Mesenteric fat pad (tissue), 1 donor: Measurements from ENCODE around the gene TTBK1. TPM values are rescaled to one million over a fixed set of nuclear protein-coding genes. Genes with fewer than 3 reads are reported as not detected.

Experiments
- DNase-seq: peaks from one replicate; pipeline ENCODE4 v3.0.0-alpha.2; 2020; ENCODE audit warnings: low spot score
- total RNA-seq: library from RNA; stranded (reverse); fragmentation: NEBNext Ultra II Directional; extraction: Animal tissue kit (Norgen Biotek cat#: 25700); gene quantifications from one replicate; pipeline ENCODE4 v1.2.1, GENCODE V29; 2021
- donor health status: DM: yes; HTN: yes; CAD: no.

TTBK1 gene
- total RNA-seq, 1 donor from 2014 or later, result 0.06 TPM

GRCh38 chr6:43222418-43223059 lies 20.7 kb upstream of the TTBK1 start:
- no peak for DNase-seq

- DNase-seq, result no peak
Observed at GRCh38 chr6:43223175-43223574, 20.1 kb upstream of the TTBK1 start.

DNA sequence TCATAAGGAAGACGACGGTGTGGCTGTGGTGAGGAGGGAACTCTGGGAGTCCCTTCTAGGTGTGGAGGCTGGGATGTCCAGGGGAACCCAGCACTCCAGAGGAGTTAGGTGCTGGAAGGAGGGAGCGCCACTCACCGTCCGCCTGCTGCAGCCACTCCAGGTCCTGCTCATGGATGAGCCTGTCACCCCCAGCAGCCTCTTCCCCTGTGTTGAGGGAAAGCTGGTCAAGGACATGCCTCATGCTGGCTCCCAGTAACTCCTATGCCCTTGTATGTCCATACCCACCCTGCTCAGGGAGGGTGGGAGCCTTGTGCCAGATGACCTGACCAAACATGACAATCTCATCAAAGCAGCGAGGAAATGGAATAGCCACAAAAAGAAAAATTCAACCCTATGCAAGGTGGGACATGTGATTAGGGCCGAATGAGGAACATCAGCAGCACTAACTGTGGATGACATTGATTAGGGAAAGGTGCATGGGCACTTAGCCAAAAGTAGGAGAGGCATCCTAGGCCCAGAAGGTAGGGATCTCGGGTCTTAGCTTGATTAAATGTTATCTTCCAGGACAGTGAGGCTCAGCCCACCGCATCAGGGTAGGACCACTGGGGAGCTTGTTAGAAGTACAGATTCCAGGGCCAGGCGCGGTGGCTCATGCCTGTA lies 17.0 kb upstream of the TTBK1 start:
- no peak for DNase-seq

DNA sequence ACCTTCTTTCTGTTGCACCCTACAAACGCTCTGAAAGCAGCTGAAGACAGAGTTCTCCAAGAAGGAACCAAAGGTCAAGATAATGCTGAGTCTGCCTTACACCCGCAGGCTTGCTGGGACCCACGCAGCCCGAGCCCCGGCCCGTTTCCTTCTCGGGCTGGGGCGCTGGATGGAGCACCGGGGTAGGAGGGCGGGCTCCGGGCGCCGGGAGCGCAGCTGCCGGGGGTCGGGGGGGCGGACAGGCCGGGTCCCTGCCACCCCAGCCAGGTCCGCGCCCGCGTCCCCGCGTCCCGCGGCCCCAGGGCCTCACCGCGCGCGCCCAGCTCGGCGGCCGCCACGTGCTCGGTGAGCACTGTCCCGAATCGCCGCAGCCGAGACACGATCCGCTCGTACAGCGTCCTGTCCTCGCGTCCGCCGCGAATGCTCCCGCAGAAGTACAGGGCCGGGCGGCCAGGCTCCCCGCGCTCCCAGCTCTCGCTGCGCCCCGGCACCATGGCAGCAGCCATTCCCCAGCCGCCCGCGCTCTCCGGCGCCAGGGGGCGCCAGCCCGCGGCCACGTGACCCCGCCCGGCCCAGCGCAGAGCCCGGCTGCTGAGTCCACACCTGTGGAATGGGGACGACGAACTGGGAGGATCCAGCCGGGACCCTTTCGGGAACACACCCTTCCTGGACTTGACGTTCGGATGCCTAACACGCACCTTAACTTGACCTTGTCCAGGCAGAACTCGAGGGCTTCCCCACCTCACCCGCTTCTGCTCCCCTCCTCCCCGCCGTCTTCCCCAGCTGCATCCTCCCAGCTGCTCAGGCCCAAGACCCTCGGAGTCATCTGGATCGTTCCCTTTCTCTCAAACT lies 14.1 kb upstream of the TTBK1 start, which contains the start of gene DNPH1:
Gene DNPH1 (minus strand): TSS at position 531 of the 852 bp plus-strand sequence. CDS start 25 bp downstream, at position 506.
- peak; percentile 95 for DNase-seq

- no peak for DNase-seq
Observed at GRCh38 chr6:43229803-43230620, 13.3 kb upstream of the TTBK1 start.

GRCh38 chr6:43231053-43231452 lies 12.2 kb upstream of the TTBK1 start:
- no peak for DNase-seq

DNA sequence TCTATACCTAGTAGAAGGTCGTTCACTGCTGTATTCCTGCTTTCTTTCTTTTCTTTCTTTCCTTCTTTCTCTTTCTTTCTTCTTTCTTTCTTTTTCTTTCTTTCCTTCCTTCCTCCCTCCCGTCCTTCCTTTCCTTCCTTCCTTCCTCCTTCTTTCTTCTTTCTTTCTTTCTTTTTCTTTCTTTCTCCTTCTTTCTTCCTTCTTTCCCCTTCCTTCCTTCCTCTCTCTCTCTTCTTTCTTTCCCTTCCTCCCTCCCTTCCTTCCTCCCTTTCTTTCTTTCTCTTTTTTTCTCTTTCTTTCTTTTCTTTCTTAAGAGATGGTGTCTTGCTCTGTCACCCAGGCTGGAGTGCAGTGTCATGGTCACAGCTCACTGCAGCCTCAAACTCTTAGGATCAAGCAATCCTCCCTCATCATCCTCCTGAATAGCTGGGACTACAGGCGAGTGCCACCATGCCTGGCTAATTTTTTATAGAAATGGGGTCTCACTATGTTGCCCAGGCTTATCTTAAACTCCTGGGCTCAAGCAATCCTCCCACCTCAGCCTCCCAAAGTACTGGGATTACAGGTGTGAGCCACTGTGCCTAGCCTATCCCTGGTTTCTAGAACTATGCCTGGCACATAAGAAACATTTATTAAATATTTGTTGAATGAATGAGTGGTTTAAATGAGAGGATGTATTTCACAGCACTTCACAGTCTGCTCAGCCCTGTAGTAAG lies 11.4 kb upstream of the TTBK1 start:
- no peak for DNase-seq

GRCh38 chr6:43235841-43236240 lies 7.4 kb upstream of the TTBK1 start:
- no peak for DNase-seq

DNA sequence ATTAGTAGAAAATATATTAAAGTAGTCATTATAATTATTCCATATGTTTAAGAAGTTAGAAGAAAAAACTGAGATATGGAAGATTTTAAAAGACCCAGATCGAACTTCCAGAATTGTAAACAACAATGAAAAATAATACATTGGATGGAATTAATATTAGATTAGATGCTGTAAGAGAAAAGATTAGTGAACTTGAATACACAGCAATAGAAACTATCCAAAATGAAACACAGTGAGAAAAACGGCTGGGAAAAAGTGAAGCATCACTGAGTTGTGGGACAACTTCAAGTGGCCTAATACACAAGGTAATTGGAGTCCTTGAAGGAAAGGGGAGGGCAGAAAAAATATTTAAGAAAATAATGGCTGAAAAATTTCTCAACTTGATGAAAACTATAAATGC lies 4.2 kb upstream of the TTBK1 start:
- DNase-seq, result no peak

GRCh38 chr6:43240950-43241349 lies 2.3 kb upstream of the TTBK1 start:
- DNase-seq, result no peak

GRCh38 chr6:43241446-43241845 lies 1.8 kb upstream of the TTBK1 start:
- no peak for DNase-seq

- DNase-seq, result no peak
Observed at GRCh38 chr6:43243664-43244321, 512 bp downstream of the TTBK1 start.

- no peak for DNase-seq
Observed at GRCh38 chr6:43246301-43247113, 3.2 kb downstream of the TTBK1 start.

DNA sequence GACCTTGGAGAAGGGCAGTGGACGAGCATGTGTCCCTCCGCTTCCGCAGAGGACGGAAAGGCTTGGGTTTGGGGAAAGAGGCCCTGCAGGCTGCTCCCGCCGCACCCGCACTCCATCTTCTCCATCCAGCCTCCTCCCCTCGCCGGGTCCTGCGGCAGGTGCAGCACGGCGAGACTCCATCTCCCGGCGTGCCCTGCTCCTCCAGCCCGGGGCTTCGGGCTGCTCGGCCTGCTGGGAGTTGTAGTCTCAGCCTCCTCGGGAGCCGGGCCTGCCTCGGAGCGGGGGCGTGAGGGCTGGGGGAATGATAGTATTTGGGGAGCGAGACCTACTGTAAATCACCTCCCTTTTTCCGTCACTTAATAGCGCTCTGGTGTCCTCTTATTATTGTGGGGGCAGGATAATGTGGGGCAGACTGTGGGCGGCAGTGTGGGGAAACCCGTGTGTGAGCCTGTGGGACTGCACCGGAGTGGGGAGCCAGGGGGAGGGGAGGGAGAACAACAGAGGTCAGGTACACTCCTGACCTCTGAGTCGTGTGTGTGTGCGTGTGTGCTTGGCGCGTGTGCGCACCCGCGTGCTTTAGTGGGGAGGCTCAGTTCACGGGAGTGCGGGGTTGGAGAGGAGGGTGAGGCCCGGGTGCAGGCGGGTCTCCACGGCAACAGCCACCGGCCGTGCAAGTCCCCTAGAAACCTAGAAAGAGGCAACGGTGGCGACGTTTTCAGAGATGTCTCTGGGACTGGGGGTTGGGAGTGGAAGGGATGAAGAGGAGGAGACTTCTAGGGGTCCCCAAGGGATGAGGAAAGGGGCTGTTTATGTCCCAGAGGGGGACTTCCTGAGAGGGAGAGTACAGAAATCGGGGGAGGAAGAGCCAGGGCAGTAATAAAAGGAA lies 4.1 kb downstream of the TTBK1 start:
- DNase-seq, result no peak

GRCh38 chr6:43248101-43248500 lies 4.8 kb downstream of the TTBK1 start:
- no peak for DNase-seq

DNA sequence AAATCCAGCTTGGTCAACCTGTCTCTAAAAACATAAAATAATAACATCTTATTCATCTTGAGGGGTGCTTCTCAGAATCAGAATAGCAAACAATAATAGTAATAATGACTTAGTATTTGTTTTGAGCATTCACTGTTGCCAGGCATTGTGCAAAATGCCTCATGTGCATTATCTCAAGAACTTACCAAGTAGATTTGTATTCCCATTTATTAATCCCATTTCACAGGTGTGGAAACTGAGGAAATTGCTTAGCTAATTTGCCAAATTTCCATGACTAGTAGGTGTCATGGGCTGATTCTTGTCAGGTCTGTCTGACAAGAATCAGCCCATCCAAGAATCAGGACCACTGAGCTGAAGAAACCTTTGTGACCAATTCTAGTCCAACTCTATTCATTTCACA lies 5.5 kb downstream of the TTBK1 start:
- no peak for DNase-seq

DNA sequence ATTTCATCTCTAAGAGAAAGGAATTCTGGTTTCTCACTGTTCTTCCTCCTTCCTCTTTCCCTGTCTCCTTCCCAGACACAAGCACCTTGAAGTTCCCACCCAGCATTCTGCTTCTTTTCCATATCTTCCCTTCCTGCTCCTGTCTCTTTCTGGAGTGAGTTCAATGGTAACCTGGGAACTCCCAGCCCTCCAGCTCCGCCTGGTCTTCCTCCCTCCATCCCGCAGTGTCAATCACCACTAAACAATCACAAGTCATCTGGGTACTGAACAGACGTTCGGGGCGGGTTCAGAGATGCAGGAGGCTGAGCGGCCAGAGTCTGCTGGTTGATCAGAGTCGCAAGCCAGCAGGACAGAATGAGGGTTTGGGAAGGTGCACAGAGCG lies 7.7 kb downstream of the TTBK1 start:
- DNase-seq, result no peak

DNA sequence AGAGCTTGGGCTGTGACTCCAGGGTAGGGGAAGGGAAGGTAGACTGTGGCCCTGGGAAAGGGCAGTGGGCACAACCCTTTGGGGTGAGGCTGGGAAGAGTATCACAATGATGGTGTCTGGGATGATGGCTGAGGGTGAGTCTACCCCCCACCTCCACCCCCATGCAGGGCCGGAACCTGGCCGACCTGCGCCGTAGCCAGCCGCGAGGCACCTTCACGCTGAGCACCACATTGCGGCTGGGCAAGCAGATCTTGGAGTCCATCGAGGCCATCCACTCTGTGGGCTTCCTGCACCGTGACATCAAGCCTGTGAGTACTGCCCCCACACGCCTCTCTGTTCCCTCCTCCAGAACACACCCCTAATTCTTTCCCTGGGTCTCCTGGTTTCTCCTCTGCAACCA lies 10.1 kb downstream of the TTBK1 start:
- no peak for DNase-seq
